Endothelial cell of umbilical vein (primary cell): ENCODE results near the gene BRF1. TPM values are rescaled to one million over a fixed set of nuclear protein-coding genes. Genes with fewer than 3 reads are reported as not detected.

Experiments
- BruUV-seq: library from RNA; stranded (reverse); fragments of 400-500 nt; replicated peaks from 2 replicates; lab custom pipeline; 2021; lab: Mats Ljungman, UMichigan
- CTCF ChIA-PET: fragments of 300-600, 350-600 bp; sonication (Branson Sonifier 250); formaldehyde crosslinking; loops from one replicate; lab custom pipeline; 2021; ENCODE audit warnings: antibody characterized with exemption, inconsistent platforms; lab: Charles Lee
- POLR2A ChIA-PET: fragments of 300-600, 350-600 bp; sonication (Branson Sonifier 250); formaldehyde crosslinking; loops from one replicate; lab custom pipeline; 2021; ENCODE audit warnings: antibody characterized with exemption, inconsistent platforms; lab: Charles Lee
- DNase-seq: peaks from one replicate; pipeline ENCODE4 v3.0.0-alpha.2; 2011; ENCODE audit warnings: low read depth, low spot score
- FAIRE-seq: peaks from 2 replicates; lab custom pipeline; 2011; peaks lifted over from hg19 to GRCh38; lab: Jason Lieb, UNC
- H2AFZ ChIP-seq: 2 replicates; pipeline ENCODE4 v1.6.0; 2012; ENCODE audit warnings: low read depth, low read length, control low read depth, inconsistent platforms
- H3K27ac ChIP-seq: 2 replicates; pipeline ENCODE4 v1.5.1; 2011; ENCODE audit warnings: low read depth, mild to moderate bottlenecking, control low read depth, low read length, moderate library complexity; ENCODE audit not compliant: insufficient read depth
- H3K27me3 ChIP-seq, 2 experiments: 2 replicates each; pipeline versions ENCODE4 v1.6.0 to v1.6.1; 2011; ENCODE audit warnings: low read length in 2 of 2, mixed read lengths in 1 of 2; ENCODE audit not compliant: control insufficient read depth in 2 of 2, insufficient read depth in 2 of 2
- H3K36me3 ChIP-seq, 2 experiments: 2 replicates in 1 of 2; 3 replicates in 1 of 2; pipeline ENCODE4 v1.5.1; 2011; ENCODE audit warnings: low read length in 2 of 2, mild to moderate bottlenecking in 1 of 2, moderate library complexity in 1 of 2; ENCODE audit not compliant: control insufficient read depth in 2 of 2, insufficient read depth in 2 of 2; ENCODE audit errors: extremely low read depth in 1 of 2
- H3K4me1 ChIP-seq: 3 replicates; pipeline ENCODE4 v1.5.1; 2011; ENCODE audit warnings: mild to moderate bottlenecking, low read length; ENCODE audit not compliant: control insufficient read depth, insufficient read depth; ENCODE audit errors: extremely low read depth
- H3K4me2 ChIP-seq: 2 replicates; pipeline ENCODE4 v1.6.1; 2011; ENCODE audit warnings: low read length, control low read depth, mixed read lengths; ENCODE audit not compliant: insufficient read depth
- H3K4me3 ChIP-seq, 3 experiments: fragments of 200-600 bp in 1 of 3; sonication (generic), shearing (Covaris generic) in 1 of 3; replicated peaks in 1 of 3; 2 replicates each; pipeline ENCODE4 v1.5.1; 2011 to 2016; ENCODE audit warnings: control low read depth in 3 of 3, low read length in 3 of 3, mild to moderate bottlenecking in 2 of 3, inconsistent platforms in 1 of 3, low read depth in 1 of 3, moderate library complexity in 1 of 3; ENCODE audit not compliant: insufficient read depth in 1 of 3
- H3K79me2 ChIP-seq: 2 replicates; pipeline ENCODE4 v1.6.0; 2012; ENCODE audit warnings: low read length, inconsistent platforms; ENCODE audit not compliant: control insufficient read depth, insufficient read depth
- H3K9ac ChIP-seq: replicated peaks from 2 replicates; pipeline ENCODE3; 2011; ENCODE audit warnings: low read length, control low read depth; ENCODE audit not compliant: insufficient read depth; ENCODE audit errors: extremely low read depth
- H3K9me1 ChIP-seq: replicated peaks from 3 replicates; pipeline ENCODE4 v1.6.0; 2011; ENCODE audit warnings: mild to moderate bottlenecking, low read length; ENCODE audit not compliant: control insufficient read depth, insufficient read depth; ENCODE audit errors: extremely low read depth
- H3K9me3 ChIP-seq: replicated peaks from 2 replicates; pipeline ENCODE4 v1.5.1; 2012; ENCODE audit warnings: low read length, inconsistent platforms; ENCODE audit not compliant: control insufficient read depth, insufficient read depth
- H4K20me1 ChIP-seq: replicated peaks from 2 replicates; pipeline ENCODE3; 2011; ENCODE audit warnings: mild to moderate bottlenecking, low read length; ENCODE audit not compliant: control insufficient read depth, insufficient read depth; ENCODE audit errors: extremely low read depth
- EZH2 ChIP-seq: IDR thresholded peaks from 2 replicates; pipeline ENCODE4 v1.6.1; 2012; ENCODE audit warnings: borderline replicate concordance, low read depth, mild to moderate bottlenecking, moderate library complexity, low read length, inconsistent platforms; ENCODE audit not compliant: severe bottlenecking
- FOS ChIP-seq: IDR thresholded peaks from 2 replicates; pipeline ENCODE4 v1.6.1; 2011; ENCODE audit warnings: mild to moderate bottlenecking, low read length, moderate library complexity, borderline replicate concordance; ENCODE audit not compliant: insufficient read depth
- GATA2 ChIP-seq: IDR thresholded peaks from 2 replicates; pipeline ENCODE4 v1.7.0; 2011; ENCODE audit warnings: low read depth, mild to moderate bottlenecking, moderate library complexity, mixed read lengths, low read length; ENCODE audit not compliant: insufficient read length, insufficient read depth
- JUN ChIP-seq: IDR thresholded peaks from 2 replicates; pipeline ENCODE4 v1.6.1; 2011; ENCODE audit warnings: borderline replicate concordance, low read depth; ENCODE audit not compliant: insufficient read length, insufficient read depth
- MYC ChIP-seq: IDR thresholded peaks from one replicate; pipeline ENCODE4 v1.6.1; 2011; ENCODE audit warnings: mild to moderate bottlenecking, low read depth, low read length
- POLR2A ChIP-seq: IDR thresholded peaks from 2 replicates; pipeline ENCODE4 v1.6.1; 2012; ENCODE audit warnings: low read depth, mild to moderate bottlenecking, control low read depth, low read length
- POLR2AphosphoS5 ChIP-seq: IDR thresholded peaks from 2 replicates; pipeline ENCODE4 v1.6.1; 2012; ENCODE audit warnings: low read depth, mild to moderate bottlenecking, control low read depth, low read length, moderate library complexity; ENCODE audit not compliant: insufficient read depth
- dilution Hi-C: fragments of 300-500 bp; cut with MboI; formaldehyde crosslinking; loops from one replicate; pipeline ENCODE4 v1.15.0; 2019; ENCODE audit warnings: low sequenced_read_pairs; ENCODE audit not compliant: extremely low pct_ligation_motif_present
- intact Hi-C: fragments of 100-400 bp; cut with micrococcal nuclease; formaldehyde crosslinking; loops from one replicate; pipeline ENCODE4 v1.10.0; 2022
- polyA plus RNA-seq, 4 experiments: library from polyadenylated mRNA; depleted of rRNA in 3 of 4; stranded (reverse) in 3 of 4; unstranded in 1 of 4; fragments of >200 nt; gene quantifications; 2 replicates each; pipeline versions ENCODE4 v1.2.1 to v1.2.3, GENCODE V29; 2011 to 2012; ENCODE audit warnings: missing spikeins in 1 of 4
- total RNA-seq: library from RNA; stranded (reverse); gene quantifications from 2 replicates; pipeline ENCODE4 v1.2.3, GENCODE V29; 2021
- TF ChIP-seq, protein P1 (sequence below): IDR thresholded peaks from 2 replicates; pipeline ENCODE4 v1.6.1; 2011; ENCODE audit not compliant: insufficient read depth, insufficient read length
- TF ChIP-seq, protein P2 (sequence below), 2 donors: IDR thresholded peaks; 1 replicate in 1 of 2; 2 replicates in 1 of 2; pipeline ENCODE4 v1.5.1; 2011; ENCODE audit warnings: low read length in 2 of 2, mild to moderate bottlenecking in 2 of 2, moderate library complexity in 2 of 2, control low read depth in 1 of 2, inconsistent platforms in 1 of 2, low read depth in 1 of 2; ENCODE audit not compliant: insufficient read depth in 1 of 2; ENCODE audit errors: extremely low read depth in 1 of 2

BRF1 gene
- total and polyA plus RNA-seq, 2 donors (not counting 3 experiments of a cell fraction or from before 2014, with no cell fraction given), result 19.0 to 47.2 TPM

DNA sequence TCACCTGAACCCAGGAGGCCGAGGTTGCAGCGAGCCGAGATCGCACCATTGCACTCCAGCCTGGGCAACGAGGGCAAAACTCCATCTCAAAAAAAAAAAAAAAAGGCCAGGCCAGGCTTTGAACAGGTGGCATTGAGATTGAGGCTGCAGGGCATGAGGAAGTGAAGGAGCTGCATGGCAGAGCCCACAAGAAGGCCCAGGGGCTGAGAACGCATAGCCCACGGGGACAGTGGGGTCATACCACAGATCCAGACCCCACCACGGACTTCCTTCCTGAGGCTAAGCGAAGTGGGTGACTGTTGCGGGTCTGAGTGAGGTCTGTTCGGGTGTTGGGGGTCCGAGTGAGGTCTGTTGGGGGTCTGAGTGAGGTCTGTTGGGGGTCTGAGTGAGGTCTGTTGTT lies 140.0 kb downstream of the BRF1 start:
- H3K4me2 ChIP-seq, result no peak overlapping the region
- BruUV-seq, result no TSS peak
- peaks cover 76% of the 10 kb centered on the region for H3K79me2 ChIP-seq
- H3K36me3 ChIP-seq, result peaks cover 0 to 12% of the 10 kb centered on the region in 2 experiments
- POLR2A ChIA-PET, result interaction anchor here (0.6 kb wide), 1 partner anchor 65 kb away, joined by 3 read pairs; no protein-coding TSS in a partner anchor
- no peak overlapping the region for H3K9ac ChIP-seq
- H3K4me3 ChIP-seq, result no peak overlapping the region
- no peak for FAIRE-seq
- no peak overlapping the region for H2AFZ ChIP-seq
- H3K9me1 ChIP-seq, result no peaks in the 10 kb centered on the region
- no peaks in the 10 kb centered on the region for H4K20me1 ChIP-seq
- TF ChIP-seq, protein P1, sequence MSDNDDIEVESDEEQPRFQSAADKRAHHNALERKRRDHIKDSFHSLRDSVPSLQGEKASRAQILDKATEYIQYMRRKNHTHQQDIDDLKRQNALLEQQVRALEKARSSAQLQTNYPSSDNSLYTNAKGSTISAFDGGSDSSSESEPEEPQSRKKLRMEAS, result no peak
- no peak for TF ChIP-seq POLR2A
- H3K4me1 ChIP-seq, result peaks cover under 1% of the 10 kb centered on the region
- H3K27ac ChIP-seq, result no peak overlapping the region
- CTCF ChIA-PET, result interaction anchor here (1.0 kb wide), 1 partner anchor 12 kb away, joined by 3 read pairs; no protein-coding TSS in a partner anchor
- dilution Hi-C loops (no loop called here), intact Hi-C loops (loop anchor here (10.0 kb wide), 1 partner anchor 84 kb away; the partner anchor contains the start of gene BTBD6)
- H3K9me3 ChIP-seq, result no peaks in the 10 kb centered on the region
- no peaks in the 10 kb centered on the region for H3K27me3 ChIP-seq
- no peak for DNase-seq

DNA sequence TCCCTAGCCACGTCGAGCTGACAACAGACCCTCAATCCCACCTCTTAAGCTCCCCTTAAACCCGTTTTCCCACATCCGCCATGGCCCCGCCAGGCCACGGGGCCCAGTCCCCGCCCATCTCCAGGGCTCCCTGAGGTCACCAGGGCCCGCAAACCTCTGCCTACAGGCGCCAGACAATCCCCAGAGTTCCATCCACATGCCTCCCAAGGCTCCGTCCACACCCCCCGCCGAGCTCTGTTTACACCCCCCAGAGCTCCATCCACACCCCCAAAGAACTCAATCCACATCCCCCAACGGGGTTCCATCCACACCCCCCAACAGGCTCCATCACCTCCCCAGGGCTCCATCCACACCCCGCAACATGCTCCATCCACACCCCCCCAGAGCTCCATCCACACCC lies 141.5 kb downstream of the BRF1 start:
- Histone ChIP-seq H3K4me3 (no peak overlapping the region), H4K20me1 (no peaks in the 10 kb centered on the region), H3K4me1 (no peaks in the 10 kb centered on the region), H3K9ac (no peak overlapping the region), H3K4me2 (no peak overlapping the region), H3K79me2 (peaks cover 61% of the 10 kb centered on the region), H3K27ac (no peak overlapping the region), H3K9me3 (no peaks in the 10 kb centered on the region), H3K27me3 (no peaks in the 10 kb centered on the region), H2AFZ (no peak overlapping the region), H3K36me3 (peaks cover 0 to 17% of the 10 kb centered on the region in 2 experiments), H3K9me1 (no peaks in the 10 kb centered on the region)
- POLR2A ChIA-PET, result no interaction called here
- intact Hi-C loops, result no loop called here
- FAIRE-seq (no peak), DNase-seq (no peak)
- dilution Hi-C loops, result no loop called here
- CTCF ChIA-PET, result interaction anchor here (0.8 kb wide), 1 partner anchor 10 kb away, joined by 4 read pairs; the partner anchor contains the start of gene JAG2
- no TSS peak for BruUV-seq
- TF ChIP-seq, protein P2, sequence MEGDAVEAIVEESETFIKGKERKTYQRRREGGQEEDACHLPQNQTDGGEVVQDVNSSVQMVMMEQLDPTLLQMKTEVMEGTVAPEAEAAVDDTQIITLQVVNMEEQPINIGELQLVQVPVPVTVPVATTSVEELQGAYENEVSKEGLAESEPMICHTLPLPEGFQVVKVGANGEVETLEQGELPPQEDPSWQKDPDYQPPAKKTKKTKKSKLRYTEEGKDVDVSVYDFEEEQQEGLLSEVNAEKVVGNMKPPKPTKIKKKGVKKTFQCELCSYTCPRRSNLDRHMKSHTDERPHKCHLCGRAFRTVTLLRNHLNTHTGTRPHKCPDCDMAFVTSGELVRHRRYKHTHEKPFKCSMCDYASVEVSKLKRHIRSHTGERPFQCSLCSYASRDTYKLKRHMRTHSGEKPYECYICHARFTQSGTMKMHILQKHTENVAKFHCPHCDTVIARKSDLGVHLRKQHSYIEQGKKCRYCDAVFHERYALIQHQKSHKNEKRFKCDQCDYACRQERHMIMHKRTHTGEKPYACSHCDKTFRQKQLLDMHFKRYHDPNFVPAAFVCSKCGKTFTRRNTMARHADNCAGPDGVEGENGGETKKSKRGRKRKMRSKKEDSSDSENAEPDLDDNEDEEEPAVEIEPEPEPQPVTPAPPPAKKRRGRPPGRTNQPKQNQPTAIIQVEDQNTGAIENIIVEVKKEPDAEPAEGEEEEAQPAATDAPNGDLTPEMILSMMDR (IDR thresholded peaks at IDR 0.05; ENCODE audit: extremely low read depth in 1 of 2, insufficient read depth in 1 of 2, low read depth in 1 of 2, low read length in 2 of 2), result no peak
- TF ChIP-seq, protein P1, result no peak
- no peak for TF ChIP-seq POLR2A
- no peak for TF ChIP-seq FOS
- TF ChIP-seq POLR2AphosphoS5, result no peak
- no peak for TF ChIP-seq EZH2
- TF ChIP-seq GATA2, result no peak
- no peak for TF ChIP-seq JUN
- TF ChIP-seq MYC, result no peak
